GM23248 (cell line): Measurements from ENCODE around the gene EGF. TPM values are rescaled to one million over a fixed set of nuclear protein-coding genes. Genes with fewer than 3 reads are reported as not detected.
A peak's percentile ranks its signal among the peaks of the same experiment; 100 is the strongest.

Source experiments
- DNase-seq: peaks from one replicate; pipeline ENCODE4 v3.0.0-alpha.2; 2015
- H2AFZ ChIP-seq: fragments of 200-600 bp; sonication (generic); 2 replicates; pipeline ENCODE4 v1.6.1; 2016; ENCODE audit warnings: antibody characterized with exemption
- H3F3A ChIP-seq: fragments of 200-600 bp; sonication (generic); 2 replicates; pipeline ENCODE4 v1.6.1; 2016; ENCODE audit warnings: mild to moderate bottlenecking, antibody characterized with exemption, mixed run types; ENCODE audit not compliant: insufficient read depth
- H3K27ac ChIP-seq: fragments of 200-600 bp; sonication (generic); 2 replicates; pipeline ENCODE4 v1.5.1; 2016; ENCODE audit warnings: mild to moderate bottlenecking
- H3K27me3 ChIP-seq: fragments of 200-600 bp; sonication (generic); replicated peaks from 2 replicates; pipeline ENCODE4 v1.6.1; 2016; ENCODE audit warnings: mild to moderate bottlenecking; ENCODE audit not compliant: insufficient read depth
- H3K36me3 ChIP-seq: fragments of 200-600 bp; sonication (generic); 2 replicates; pipeline ENCODE4 v1.6.1; 2016; ENCODE audit warnings: low read depth, mild to moderate bottlenecking
- H3K4me1 ChIP-seq: fragments of 200-600 bp; sonication (generic); 2 replicates; pipeline ENCODE4 v1.6.1; 2016; ENCODE audit warnings: mild to moderate bottlenecking; ENCODE audit not compliant: insufficient read depth
- H3K4me2 ChIP-seq: fragments of 200-600 bp; sonication (generic); one replicate; pipeline ENCODE4 v1.6.1; 2016; ENCODE audit warnings: mild to moderate bottlenecking; ENCODE audit not compliant: unreplicated experiment
- H3K4me3 ChIP-seq: fragments of 200-600 bp; sonication (generic); 2 replicates; pipeline ENCODE4 v1.5.1; 2016; ENCODE audit warnings: mild to moderate bottlenecking
- H3K79me2 ChIP-seq: fragments of 200-600 bp; sonication (generic); 2 replicates; pipeline ENCODE4 v1.6.1; 2016; ENCODE audit warnings: mild to moderate bottlenecking; ENCODE audit not compliant: insufficient read depth
- H3K9ac ChIP-seq: fragments of 200-600 bp; sonication (generic); 2 replicates; pipeline ENCODE4 v1.6.1; 2016; ENCODE audit warnings: mild to moderate bottlenecking
- H3K9me2 ChIP-seq: fragments of 200-600 bp; sonication (generic); 2 replicates; pipeline ENCODE4 v1.6.1; 2016; ENCODE audit warnings: mixed run types, mild to moderate bottlenecking, moderate library complexity; ENCODE audit not compliant: insufficient read depth
- H3K9me3 ChIP-seq: fragments of 200-600 bp; sonication (generic); one replicate; pipeline ENCODE4 v1.6.1; 2017; ENCODE audit warnings: low read depth
- H4K20me1 ChIP-seq: fragments of 200-600 bp; sonication (generic); 2 replicates; pipeline ENCODE4 v1.6.0; 2016; ENCODE audit not compliant: insufficient read depth
- EZH2 ChIP-seq: fragments of 200-600 bp; sonication (generic); IDR thresholded peaks from 2 replicates; pipeline ENCODE4 v1.6.1; 2018; ENCODE audit warnings: antibody characterized with exemption, mild to moderate bottlenecking; ENCODE audit not compliant: insufficient read depth, poor library complexity, severe bottlenecking
- EZH2phosphoT487 ChIP-seq: fragments of 200-600 bp; sonication (generic); IDR thresholded peaks from 2 replicates; pipeline ENCODE4 v1.6.1; 2018; ENCODE audit warnings: antibody characterized with exemption, moderate library complexity, mild to moderate bottlenecking, low read depth; ENCODE audit not compliant: insufficient read depth
- WGBS, 2 experiments: methylation state at CpG; one replicate each; pipeline ENCODE4 v1.1.6; 2015 to 2017; ENCODE audit warnings: low lambda C conversion rate in 2 of 2, low coverage in 1 of 2; ENCODE audit errors: missing lambda C conversion rate in 2 of 2; 5-methylcytosine and 5-hydroxymethylcytosine counted together
- in situ Hi-C: fragments of 300-500 bp; cut with MboI; formaldehyde crosslinking; loops from 2 replicates; pipeline ENCODE4 v1.15.0; 2020
- polyA plus RNA-seq: library from polyadenylated mRNA; unstranded; fragments of >200 nt; fragmentation: Nextera tagmentation; extraction: Ambion mirVana; gene quantifications from 2 replicates; pipeline ENCODE4 v1.2.1, GENCODE V29; 2016
- total RNA-seq: library from RNA; depleted of rRNA; stranded (reverse); fragments of >200 nt; shearing (Covaris generic); gene quantifications from 2 replicates; pipeline ENCODE4 v1.2.3, GENCODE V29; 2014

The EGF gene
- total and polyA plus RNA-seq, 2 experiments from 2014 or later = 0.43 TPM; not detected in 1

DNA sequence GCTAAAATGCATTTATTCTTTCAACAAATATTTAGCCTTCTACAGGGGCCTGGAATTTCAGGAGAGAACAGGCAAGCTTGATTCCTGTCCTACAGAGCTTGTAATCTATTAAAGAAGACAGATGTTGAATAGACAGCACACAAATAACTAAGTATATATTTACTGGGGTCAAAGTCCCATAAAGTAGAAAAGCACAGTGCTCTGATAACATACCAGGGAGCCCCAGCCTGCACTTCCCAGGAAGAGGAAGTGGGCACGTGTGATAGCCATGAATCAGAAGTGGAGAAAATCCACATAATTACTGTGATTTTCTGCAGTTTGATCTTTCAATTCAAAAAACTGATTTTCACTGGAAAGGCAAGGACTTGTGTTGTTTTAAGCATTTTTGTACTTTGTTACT lies 129.1 kb downstream of the EGF start:
- H3K4me3 ChIP-seq = no peak overlapping the region
- in situ Hi-C loops = no loop called here
- H3K36me3 ChIP-seq = no peaks in the 10 kb centered on the region
- H3K9me2 ChIP-seq = no peaks in the 10 kb centered on the region
- H3K4me2 ChIP-seq = no peak overlapping the region
- DNase-seq = no peak
- H3F3A ChIP-seq = peaks cover 4% of the 10 kb centered on the region
- H4K20me1 ChIP-seq = no peaks in the 10 kb centered on the region
- TF ChIP-seq EZH2phosphoT487 = no peak
- no peak for TF ChIP-seq EZH2
- H3K4me1 ChIP-seq = no peaks in the 10 kb centered on the region
- no peaks in the 10 kb centered on the region for H3K79me2 ChIP-seq
- H3K27ac ChIP-seq = no peak overlapping the region
- H3K9me3 ChIP-seq = no peaks in the 10 kb centered on the region
- 58 to 61% methylated on average over 1 of the region's 1 CpG for WGBS, 2 experiments
- H2AFZ ChIP-seq = no peak overlapping the region
- H3K27me3 ChIP-seq = no peaks in the 10 kb centered on the region
- no peak overlapping the region for H3K9ac ChIP-seq

DNA sequence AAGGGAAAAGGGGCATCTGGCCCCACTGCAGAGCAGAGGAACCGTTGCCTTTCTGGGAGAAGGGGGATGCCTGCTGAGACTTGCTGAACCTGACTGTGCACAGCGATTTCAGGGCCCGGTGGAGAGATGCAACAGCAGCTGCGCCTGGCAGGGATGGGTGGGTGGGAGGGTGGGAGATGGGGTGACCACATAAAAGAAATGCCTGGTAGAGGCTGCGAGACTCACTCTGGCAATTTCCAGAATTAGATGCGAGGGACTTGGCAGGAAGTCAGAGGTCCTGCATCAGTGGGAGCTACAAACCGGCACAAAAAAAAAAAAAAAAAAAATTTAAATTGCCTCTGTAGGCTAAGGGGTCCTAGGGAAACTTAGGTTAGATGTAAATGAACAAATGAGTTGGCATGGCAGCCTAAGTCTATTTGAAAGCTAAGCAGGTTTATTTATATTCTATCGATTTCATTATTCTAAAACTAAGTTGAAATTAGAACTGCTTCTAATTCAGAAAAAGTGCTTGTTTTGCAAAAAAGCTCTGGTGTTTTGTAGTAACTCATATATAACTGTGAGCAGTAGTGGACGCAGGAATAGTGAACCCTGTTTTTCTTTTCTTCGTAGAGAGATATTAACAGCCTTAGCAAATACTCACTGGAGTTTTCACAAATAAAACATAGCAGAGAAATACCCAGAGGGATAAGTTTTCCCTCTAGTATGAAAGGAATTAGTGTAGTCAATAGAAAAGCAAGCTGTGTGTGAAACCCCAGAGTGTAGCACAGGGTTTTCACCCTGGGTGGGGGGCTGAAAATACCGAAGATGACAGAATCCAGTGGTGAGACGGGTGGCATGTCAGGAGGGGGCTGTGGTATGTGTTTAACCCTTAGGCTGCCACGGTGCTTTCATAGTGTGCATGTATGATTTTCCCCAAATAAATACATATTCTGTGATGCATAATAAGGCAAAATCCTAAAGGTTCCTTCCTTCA lies 130.1 kb downstream of the EGF start:
- no peaks in the 10 kb centered on the region for H3K9me3 ChIP-seq
- no peaks in the 10 kb centered on the region for H3K36me3 ChIP-seq
- no peak overlapping the region for H3K27ac ChIP-seq
- no peak overlapping the region for H2AFZ ChIP-seq
- H3K27me3 ChIP-seq = no peaks in the 10 kb centered on the region
- peaks cover 4% of the 10 kb centered on the region for H3F3A ChIP-seq
- no peak for TF ChIP-seq EZH2phosphoT487
- TF ChIP-seq EZH2 = no peak
- H4K20me1 ChIP-seq = no peaks in the 10 kb centered on the region
- in situ Hi-C loops = no loop called here
- 25 to 30% methylated on average over 13 of the region's 13 CpGs for WGBS, 2 experiments
- no peaks in the 10 kb centered on the region for H3K4me1 ChIP-seq
- H3K4me2 ChIP-seq = peak overlapping the region; percentile 18
- no peak overlapping the region for H3K9ac ChIP-seq
- H3K79me2 ChIP-seq = no peaks in the 10 kb centered on the region
- no peak overlapping the region for H3K4me3 ChIP-seq
- no peaks in the 10 kb centered on the region for H3K9me2 ChIP-seq
- no peak for DNase-seq

DNA sequence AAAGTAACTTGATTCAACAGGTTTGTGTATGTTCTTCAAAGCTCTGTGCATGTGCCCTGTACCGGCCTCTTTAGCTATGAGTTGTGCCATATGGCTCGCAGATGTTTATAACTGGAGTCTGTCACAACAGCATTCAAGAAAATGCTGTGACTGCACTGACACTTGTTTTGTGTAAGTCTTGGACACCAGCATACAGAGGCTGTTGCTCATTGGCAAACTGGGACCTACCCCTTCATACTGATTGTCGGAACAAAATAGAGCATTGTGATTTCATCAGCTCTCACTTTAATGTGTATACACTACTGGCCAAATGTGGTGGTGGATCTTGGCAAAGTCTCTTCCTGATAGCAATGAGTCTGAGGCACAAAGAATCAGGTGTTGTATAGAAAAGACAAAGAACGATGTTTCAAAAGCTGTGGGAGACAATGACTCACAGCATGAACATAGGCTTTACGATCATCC lies 133.9 kb downstream of the EGF start:
- H3K9ac ChIP-seq = no peak overlapping the region
- no peaks in the 10 kb centered on the region for H4K20me1 ChIP-seq
- TF ChIP-seq EZH2phosphoT487 = no peak
- no peak for TF ChIP-seq EZH2
- in situ Hi-C loops = no loop called here
- WGBS, 2 experiments = 64 to 73% methylated on average over 5 of the region's 5 CpGs
- H3K4me3 ChIP-seq = no peak overlapping the region
- no peaks in the 10 kb centered on the region for H3K36me3 ChIP-seq
- no peaks in the 10 kb centered on the region for H3K9me2 ChIP-seq
- no peak for DNase-seq
- H3F3A ChIP-seq = peaks cover 4% of the 10 kb centered on the region
- H3K9me3 ChIP-seq = no peaks in the 10 kb centered on the region
- no peaks in the 10 kb centered on the region for H3K4me1 ChIP-seq
- no peak overlapping the region for H2AFZ ChIP-seq
- no peak overlapping the region for H3K27ac ChIP-seq
- H3K4me2 ChIP-seq = no peak overlapping the region
- no peaks in the 10 kb centered on the region for H3K27me3 ChIP-seq
- no peaks in the 10 kb centered on the region for H3K79me2 ChIP-seq

DNA sequence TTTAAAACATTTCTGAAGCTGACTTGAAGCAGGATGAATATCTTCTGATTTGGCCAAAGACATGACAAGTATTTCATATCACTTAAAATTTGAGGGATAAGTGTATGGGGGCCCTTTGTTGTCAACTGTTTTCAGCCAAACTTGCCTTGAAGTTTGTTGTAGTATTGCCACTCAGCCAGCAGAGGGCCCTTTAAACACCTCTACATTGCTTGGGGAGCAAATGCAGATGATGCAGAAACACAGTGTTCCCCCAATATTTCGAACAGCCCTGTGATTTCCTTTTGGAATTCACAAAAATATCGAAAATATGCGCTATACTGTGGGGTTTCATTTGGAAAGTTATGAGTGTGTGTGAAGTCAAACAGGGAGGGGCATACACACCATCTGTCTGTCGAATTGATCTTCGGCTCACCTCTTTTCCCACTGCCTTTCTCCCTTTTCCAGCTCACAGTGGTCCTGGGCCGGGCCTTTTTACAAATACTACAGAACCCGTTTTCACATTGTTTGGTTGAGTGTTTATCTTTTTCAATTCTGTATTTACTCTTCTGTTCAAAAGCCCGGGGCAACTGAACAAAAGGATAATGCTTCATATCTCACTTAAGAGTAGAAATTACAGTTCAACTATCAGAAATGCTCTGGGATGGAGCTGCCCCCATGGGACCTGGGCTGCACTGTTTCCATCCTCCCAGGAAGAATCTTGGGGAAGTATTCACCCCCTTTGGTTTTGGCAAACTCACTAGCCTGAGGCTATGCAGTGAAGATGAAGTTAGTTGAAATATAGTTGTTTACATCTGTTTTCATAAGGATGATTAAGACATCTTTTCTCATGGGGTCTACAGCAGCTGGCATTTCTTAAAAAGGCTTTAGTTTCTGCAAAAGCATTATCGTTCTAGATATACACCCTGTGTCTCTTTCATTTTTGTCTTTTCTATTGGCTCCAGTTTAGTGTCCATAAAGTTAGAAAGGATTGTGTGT lies 137.6 kb downstream of the EGF start:
- Histone ChIP-seq H3K4me3 (no peak overlapping the region), H3K36me3 (no peaks in the 10 kb centered on the region), H3K27me3 (no peaks in the 10 kb centered on the region), H3K79me2 (no peaks in the 10 kb centered on the region), H3K9me3 (no peaks in the 10 kb centered on the region), H2AFZ (no peak overlapping the region), H3K27ac (no peak overlapping the region), H3K9me2 (no peaks in the 10 kb centered on the region), H3K4me1 (no peaks in the 10 kb centered on the region), H4K20me1 (no peaks in the 10 kb centered on the region), H3F3A (no peaks in the 10 kb centered on the region), H3K4me2 (no peak overlapping the region), H3K9ac (no peak overlapping the region)
- in situ Hi-C loops = loop anchor here (10.0 kb wide), 1 partner anchor 155 kb away; no protein-coding TSS in a partner anchor
- TF ChIP-seq EZH2phosphoT487 (no peak), EZH2 (no peak)
- 48 to 52% methylated on average over 9 of the region's 9 CpGs for WGBS, 2 experiments
- DNase-seq = peak; percentile 62
